HG03060 (cell line): ENCODE results near the gene RPRML.
"Not testable (repeated sequence)": the region's sequence is repeated elsewhere in the genome, so short reads cannot be mapped to it uniquely, and the experiment has no call there.

ENCODE experiments used
- ATAC-seq: cut with Tn5 transposase; IDR thresholded peaks from one replicate; pipeline ENCODE4 v1.9.1; 2021; ENCODE audit warnings: low read depth, moderate number of reproducible peaks; ENCODE audit not compliant: unreplicated experiment

Gene RPRML

DNA sequence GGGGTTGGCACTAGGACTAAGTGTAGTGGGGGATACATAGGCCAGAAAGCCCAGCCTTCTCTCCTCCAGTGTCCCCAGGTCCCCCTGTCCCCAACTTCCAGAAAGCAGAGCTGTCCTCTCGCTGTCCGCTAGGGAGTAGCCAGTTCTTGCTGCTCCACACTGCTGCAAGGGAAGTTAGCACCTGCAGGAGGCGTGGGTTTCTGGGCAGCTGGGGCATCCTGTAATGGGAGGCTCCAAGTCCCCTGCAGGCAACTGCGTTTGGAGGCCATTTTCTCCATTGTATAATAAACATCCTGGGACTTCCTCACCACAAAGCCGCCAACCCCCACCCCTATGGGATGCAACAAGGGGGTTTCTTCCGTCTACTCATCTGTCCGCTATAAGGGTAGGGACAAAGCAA, 1.7 kb downstream of the RPRML start:
- ATAC-seq = no peak

- ATAC-seq = no peak
These were observed 2.3 kb downstream of the RPRML start for GRCh38 chr17:46976626-46977270.

GRCh38 chr17:46975287-46975686, 3.8 kb downstream of the RPRML start:
- no peak for ATAC-seq

GRCh38 chr17:46974086-46974485, 5.0 kb downstream of the RPRML start:
- no peak for ATAC-seq

DNA sequence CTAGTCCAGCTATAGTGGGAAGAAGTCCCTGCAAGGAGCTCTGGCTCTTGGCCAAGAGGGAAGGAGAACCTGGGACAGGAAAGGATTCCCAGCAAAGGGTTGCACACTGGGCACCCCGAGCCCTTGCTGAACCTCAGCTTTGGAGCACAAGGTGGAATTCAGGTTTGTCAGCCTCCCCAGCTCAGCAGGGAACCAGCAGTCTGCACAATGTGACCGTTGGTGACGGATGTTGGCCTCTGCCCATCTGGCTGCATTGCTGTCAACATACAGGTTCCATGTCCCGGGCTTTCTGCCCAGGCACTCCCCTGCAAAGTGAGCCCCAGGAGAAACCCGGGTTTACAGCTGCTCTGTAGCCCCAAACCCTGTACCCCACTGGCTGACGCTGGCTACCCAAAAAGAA, 6.7 kb downstream of the RPRML start:
- ATAC-seq = no peak

GRCh38 chr17:46971647-46972300, 7.3 kb downstream of the RPRML start:
- ATAC-seq = no peak

DNA sequence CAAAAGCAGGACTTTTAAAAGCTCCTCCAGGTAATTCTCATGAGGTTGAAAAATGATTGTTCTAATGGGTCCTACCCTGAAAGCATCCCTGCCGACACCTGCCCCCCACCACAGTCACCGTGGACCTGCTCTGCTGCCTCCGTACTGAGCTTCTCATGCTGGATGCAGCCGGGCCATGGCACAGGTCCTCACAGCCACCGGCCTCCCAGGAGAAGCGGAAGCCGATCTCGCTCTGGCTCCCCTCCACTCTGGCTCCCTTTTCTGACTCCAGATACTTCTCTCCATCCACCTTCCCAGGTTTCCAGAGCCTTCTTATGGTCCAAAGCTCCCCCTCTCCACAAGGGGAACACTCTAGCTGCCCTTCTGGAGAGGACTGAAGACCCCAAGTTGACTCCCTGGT, 10.2 kb downstream of the RPRML start:
- no peak for ATAC-seq

- no peak for ATAC-seq
These were observed 10.7 kb downstream of the RPRML start for GRCh38 chr17:46968224-46968834.

GRCh38 chr17:46964315-46965265, 14.5 kb downstream of the RPRML start:
- no peak for ATAC-seq

DNA sequence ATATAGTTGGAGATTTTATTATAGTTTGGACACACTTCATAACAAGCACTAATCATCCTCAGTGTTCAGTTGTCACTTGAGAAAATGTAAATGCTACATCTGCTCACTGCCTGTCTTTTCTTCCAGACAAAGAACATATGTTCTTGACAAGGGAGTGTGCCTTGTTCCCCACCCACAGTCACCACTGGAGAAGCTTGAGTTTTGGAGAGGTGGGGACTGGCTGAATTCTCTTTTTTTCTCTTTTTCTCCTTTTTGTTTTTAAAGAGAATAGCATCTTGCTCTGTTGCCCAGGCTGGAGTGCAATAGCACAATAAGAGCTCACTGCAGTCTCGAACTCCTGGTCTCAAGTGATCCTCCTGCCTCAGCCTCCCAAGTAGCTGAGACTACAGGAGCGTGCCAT, 15.5 kb downstream of the RPRML start:
- ATAC-seq = no peak

GRCh38 chr17:46962374-46962790, 16.7 kb downstream of the RPRML start:
- no peak for ATAC-seq

GRCh38 chr17:46960152-46960551, 18.9 kb downstream of the RPRML start:
- ATAC-seq = no peak

GRCh38 chr17:46958041-46958591, 20.9 kb downstream of the RPRML start:
- no peak for ATAC-seq

GRCh38 chr17:46953191-46953590, 25.9 kb downstream of the RPRML start:
- ATAC-seq = not testable (repeated sequence)

DNA sequence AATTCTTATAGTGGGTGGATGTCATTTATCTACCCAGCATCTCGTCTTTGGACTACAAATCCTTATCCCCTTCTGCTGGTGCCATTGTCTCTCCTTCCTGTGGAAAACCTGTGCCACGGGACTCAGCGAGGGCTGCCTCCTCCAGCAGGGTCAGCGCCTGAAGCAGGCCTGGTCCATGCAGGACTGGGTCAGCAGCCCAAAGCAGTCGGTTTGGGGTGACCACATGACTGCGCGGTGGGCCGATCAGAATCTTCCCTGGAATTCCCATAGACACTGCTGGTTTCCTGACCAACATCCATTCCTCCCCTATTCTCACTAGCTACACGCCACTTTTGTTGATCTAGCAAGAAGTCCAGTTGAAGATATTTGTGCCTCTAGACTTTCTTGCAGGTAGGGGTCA, 26.9 kb downstream of the RPRML start:
- ATAC-seq = no peak

DNA sequence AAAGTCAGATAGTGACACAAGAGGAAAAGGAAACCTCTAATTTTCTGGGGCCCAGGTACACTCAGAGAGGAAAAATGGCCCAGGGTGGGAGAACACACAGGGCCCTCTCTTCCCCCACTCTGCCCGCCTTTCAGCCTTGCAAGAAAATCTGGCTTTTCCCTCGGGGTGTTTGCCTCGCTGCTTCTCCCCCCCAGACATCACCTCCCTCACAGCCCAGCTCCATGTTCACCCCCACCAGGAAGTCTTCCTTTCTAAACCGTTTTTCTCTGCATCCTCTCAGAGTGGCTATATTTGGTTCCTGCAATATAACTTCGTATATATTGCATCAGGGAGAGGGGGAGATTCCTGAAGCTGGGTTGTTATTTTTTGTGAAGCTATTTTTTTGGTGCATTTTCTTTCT, 27.3 kb downstream of the RPRML start:
- no peak for ATAC-seq

DNA sequence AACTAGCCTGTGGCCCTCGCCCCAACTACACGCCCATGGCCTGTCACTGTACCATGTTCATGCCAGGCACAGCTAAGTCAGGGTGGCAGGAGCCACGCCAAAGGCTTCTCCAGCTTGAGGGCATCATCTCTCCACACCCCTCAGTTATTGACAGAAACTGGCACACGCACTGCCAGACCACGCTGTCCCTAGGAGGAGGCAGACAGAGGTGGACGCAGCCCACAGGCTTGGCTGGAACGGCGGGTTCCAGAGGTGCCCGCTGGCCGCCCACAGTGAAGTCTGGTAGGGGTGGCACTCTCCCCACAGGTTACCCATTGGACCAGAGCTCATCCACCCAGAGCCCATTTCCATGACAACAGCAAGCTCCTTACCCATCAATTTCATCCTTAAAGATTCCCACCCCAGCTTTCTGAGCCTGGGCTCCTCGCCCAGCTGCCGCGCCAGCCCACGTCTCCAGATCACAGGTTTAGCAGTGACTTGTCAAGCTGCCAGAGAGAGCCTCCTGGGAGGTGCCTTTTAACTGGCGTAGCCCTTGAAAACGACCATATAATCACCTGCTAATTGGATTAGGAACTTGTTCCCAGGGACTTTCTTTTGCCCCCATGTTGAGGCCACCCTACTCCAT, 27.9 kb downstream of the RPRML start:
- no peak for ATAC-seq

GRCh38 chr17:46950342-46950996, 28.6 kb downstream of the RPRML start:
- no peak for ATAC-seq

DNA sequence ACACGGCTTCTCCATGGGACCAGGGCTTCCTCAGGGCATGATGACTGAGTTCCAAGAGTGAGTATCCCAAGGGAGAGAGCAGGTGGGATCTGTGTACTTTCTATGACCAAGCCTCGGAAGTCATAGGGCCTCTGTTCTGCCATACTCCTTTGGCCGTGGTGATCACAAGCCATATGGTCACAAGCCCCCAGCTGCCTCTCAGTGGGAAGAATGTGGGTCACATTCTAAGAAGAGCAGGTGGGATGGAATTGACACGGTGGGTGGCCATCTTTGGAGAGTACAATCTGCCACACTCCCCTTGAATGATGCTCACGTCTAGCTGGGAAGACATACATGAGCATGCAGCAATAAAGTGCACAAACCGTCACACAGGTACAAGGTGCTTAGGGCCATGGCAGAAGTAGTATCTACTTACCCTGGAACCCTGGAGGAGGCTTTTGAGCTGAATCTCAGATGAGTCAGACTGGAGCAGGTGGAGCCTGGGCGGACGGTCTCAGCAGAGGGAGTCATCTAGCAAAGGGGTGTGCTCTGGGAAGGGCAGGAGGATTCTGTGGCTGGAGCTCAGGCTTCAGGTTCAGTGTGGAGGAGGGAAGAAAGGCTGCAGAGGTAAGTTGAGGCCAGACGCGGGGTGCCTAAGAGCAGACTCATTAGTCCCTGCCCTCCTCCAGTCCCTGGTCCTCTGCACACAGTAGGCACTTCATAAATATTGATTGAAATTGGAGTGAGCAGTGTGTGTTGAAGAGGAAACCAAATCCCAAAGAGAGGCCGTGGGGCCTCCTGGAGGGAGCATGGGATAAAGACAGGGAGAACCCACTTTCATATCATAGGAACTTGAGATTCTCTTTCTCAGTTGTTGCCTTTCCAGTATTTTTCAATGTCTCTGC, 29.5 kb downstream of the RPRML start:
- no peak for ATAC-seq
